ENCODE measurements around the gene GPC5.
"Not testable (repeated sequence)": the region's sequence is repeated elsewhere in the genome, so short reads cannot be mapped to it uniquely, and the experiment has no call there.

GPC5 gene

GRCh38 chr13:92825938-92826596, 1427.6 kb downstream of the GPC5 start:
- no peak for DNase-seq

DNA sequence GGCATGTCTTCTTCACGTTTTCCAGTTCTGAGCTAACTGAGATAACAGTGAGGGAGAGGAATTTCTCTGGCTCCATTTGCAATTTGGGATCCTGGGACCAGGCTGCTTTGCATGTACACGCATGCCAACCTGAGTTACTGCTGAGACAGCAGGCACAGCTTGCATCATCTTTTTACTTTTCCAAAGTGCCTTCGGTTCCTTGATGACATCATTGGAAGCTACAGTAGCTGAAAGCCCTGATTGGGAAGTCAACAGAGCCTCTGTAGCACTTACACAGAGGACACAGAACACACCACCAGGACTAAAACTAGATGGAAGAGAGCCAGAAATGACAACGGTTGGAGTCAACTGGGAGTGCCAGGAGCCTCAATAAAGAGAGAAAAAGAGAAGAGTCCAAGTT, 1429.1 kb downstream of the GPC5 start:
- no peak for DNase-seq

DNA sequence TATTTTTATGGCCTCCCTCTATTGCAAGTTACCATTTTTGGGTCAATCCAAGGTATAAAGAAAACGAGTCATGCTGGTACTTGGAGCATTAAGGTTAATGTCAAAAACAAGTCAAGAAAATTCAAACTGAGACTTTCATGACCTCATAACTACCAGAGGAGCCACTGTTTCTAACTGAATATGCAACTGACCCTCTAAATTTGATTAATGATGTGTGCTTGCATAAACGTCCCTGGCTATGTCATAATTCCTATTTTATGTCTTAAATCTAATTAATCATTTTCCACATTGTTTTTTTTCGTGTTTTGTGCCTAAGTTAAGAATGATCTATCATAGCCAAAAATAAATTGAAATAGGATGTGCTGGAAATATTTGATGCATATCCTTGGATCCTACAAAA, 1431.5 kb downstream of the GPC5 start:
- no peak for DNase-seq

GRCh38 chr13:92830821-92831220, 1432.4 kb downstream of the GPC5 start:
- DNase-seq: no peak

- DNase-seq: no peak
Observed at GRCh38 chr13:92833071-92833470, 1434.7 kb downstream of the GPC5 start.

- DNase-seq: no peak
Observed at GRCh38 chr13:92836171-92836570, 1437.8 kb downstream of the GPC5 start.

DNA sequence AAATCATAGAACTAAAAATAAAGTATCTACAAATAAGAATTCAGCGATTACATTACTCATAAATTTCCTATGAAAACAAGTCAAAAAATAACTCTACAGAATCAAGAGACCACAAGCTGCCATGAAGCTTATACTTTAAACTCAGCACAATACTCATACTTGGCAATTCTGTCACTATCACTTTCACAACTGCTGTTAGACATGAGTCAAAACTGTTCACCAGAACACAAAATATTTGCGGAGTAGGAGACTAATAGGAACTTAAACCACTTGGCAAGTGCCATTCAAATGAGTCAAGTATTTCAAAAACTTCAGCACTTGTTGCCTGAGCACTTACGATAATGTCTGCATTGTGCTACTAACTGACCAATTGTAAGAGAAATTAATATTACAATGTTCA, 1440.4 kb downstream of the GPC5 start:
- no peak for DNase-seq

DNA sequence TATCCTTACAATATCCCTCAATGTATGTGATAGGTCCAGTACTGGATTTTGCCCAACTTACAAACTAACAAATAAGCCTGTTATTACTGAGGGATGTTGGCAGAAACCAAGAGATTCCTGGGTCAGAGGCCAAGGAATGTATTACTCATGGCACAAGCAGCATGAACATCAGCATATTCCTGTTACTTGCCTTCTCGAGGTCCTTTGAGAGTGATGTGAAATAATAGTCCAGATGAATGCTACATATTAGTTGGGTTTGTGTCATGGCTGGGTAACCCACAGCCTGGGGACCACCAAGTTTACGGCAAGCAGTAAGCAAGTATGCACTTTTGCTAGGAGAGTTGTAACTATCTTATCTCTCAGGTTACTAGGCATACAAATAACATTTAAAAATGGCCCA, 1443.7 kb downstream of the GPC5 start:
- no peak for DNase-seq

- DNase-seq: no peak
Observed at GRCh38 chr13:92843549-92843948, 1445.1 kb downstream of the GPC5 start.

DNA sequence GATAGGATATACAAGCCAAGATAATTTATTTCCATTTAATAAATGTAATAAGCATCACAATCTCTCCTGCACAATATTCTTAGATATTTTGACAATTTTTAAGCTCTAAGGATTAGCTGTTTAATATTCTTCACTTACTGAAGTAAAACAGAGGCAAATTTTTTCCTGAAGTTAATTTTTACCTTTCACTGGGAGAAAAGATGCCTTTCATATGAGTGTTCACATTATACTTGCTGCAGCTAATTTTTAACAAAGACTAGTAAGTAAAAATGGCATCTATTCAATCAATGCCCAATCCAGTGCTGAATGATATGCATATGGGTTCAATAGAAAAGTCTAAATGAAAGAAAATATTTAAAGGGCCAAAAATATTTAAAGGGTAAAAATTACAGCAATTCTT, 1451.0 kb downstream of the GPC5 start:
- no peak for DNase-seq

- DNase-seq: no peak
Observed at GRCh38 chr13:92864584-92865284, 1466.3 kb downstream of the GPC5 start.

GRCh38 chr13:92873029-92873428, 1474.6 kb downstream of the GPC5 start:
- no peak for DNase-seq

- DNase-seq: no peak
Observed at GRCh38 chr13:92886535-92887077, 1488.2 kb downstream of the GPC5 start.

DNA sequence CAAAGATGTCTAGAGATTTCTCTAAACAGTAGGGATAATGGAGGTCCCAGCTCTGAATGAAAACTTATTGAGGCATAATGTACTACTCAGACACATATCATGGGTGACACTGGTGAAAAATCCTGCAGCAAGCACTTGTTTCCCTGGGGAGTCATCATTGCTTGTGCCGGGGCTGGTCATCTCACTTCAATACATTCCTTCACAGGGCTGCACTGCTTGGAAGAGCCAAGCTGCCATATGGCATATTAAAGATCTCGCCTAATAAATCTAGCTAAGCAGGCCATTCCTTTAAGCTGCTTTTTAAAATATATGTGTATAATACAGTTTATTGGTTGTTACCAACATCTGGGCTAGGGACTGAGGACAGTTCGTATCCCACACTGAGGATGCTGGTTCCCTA, 1496.0 kb downstream of the GPC5 start:
- no peak for DNase-seq

- DNase-seq: no peak
Observed at GRCh38 chr13:92896842-92897241, 1498.4 kb downstream of the GPC5 start.

DNA sequence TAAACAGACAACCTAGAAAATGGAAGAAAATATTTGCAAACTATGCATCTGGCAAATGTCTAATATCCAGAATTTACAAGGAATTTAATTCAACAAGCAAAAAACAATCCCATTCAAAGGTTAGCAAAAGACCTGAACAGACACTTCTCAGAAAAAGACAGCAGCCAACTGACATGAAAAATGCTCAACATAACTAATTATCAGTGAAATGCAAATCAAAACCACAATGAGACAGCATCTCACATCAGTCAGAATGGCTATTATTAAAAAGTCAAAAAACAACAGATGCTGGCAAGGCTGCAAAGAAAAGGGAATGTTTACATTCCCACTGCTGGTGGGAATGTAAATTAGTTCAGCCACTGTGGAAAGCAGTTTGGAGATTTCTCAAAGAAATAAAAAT, 1500.5 kb downstream of the GPC5 start:
- DNase-seq: not testable (repeated sequence)

DNA sequence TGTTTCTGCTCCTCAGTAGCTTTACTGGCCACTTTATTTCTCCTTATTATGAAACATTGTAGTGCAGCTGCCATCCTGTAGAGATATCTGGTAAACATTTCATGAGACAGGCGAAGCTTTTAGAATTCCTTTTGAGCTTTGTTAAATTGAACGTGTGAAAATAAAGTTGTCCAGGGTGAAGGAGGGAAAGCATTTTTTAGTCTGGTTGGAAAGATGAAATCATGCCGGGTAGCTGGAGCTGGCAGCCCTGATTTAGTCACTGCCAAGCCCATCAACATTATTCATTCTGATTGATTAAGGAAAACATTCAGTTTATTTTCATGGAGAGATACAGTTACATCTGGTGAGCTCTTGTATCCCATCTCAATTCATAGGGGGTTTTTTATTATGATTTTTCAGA, 1502.0 kb downstream of the GPC5 start:
- DNase-seq: no peak

GRCh38 chr13:92901739-92902138, 1503.3 kb downstream of the GPC5 start:
- DNase-seq: no peak

DNA sequence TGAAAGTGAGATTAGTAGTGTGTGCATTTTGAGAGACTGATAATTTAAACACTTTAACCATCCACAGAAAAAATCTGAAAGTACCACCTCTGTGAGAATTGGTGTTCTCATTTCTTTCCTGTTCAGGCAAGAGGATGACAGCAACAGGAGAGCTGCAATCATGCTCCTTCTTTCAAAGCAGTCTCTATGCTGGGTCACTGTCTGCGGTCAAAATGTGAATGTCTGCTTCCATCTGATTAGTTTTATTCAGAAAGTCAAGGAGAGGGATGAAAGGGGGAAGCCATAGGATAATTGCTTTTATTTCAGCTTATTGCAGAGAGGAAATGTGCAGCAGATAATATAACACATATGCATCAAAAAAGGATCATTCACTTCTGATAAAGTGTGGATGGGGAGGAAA, 1514.2 kb downstream of the GPC5 start:
- no peak for DNase-seq

DNA sequence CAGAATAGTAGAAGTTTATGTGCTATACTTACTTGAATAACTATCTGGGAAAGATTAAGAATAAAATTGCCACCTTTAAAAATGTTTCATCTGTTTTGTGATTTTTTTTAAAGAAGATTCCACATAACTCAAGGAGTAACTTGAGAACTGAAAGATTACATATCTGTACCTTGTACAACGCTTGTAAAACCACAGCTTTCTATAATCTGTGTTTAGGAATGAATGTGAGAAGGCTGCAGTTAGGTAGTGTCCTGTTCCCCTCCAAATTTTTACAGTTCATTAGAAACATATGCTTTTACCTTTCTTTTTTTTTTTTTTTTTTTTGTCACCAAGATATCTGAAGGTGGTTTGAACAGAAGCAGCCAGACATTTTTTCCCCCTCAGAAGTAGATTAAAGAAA, 1515.4 kb downstream of the GPC5 start:
- DNase-seq: no peak

Data from cerebellar nuclear complex (tissue), 1 donor.